ENCODE measurements around the gene IGF1R. TPM values are rescaled to one million over a fixed set of nuclear protein-coding genes. Genes with fewer than 3 reads are reported as not detected.

IGF1R gene
- total RNA-seq, 2 donors from 2014 or later = 35.0 to 37.0 TPM

DNA sequence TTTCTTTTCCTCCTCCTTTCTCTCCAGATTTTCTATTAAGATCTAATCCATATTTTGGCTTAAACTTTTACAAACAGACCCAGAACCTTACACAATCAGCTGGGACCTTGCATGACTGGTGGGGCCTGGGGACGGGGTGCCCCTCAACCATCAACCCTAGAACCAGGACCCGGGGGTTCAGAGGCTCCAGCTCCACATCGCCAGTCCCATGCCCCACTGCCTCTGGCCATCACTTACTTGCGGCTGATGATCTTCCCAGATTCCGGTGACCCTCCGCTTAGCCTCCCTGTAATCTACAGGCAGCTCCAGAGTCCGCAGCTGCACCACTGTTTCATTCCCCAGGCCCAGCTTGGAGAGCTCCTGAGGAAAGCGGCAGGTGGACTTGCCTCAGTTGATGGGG lies 322.5 kb downstream of the IGF1R start:
- Histone ChIP-seq H3K36me3 (no peaks in the 10 kb centered on the region), H3K27me3 (no peaks in the 10 kb centered on the region), H3K9ac (ENCODE audit: low read depth in 2 of 2, low read length in 2 of 2) (no peak overlapping the region), H3K4me1 (no peaks in the 10 kb centered on the region), H3K27ac (no peak overlapping the region), H3K9me3 (no peaks in the 10 kb centered on the region), H3K4me3 (no peak overlapping the region)
- no peak for DNase-seq
- intact Hi-C loops (cut with DNase I) = no loop called here
- TF ChIP-seq, protein P1, sequence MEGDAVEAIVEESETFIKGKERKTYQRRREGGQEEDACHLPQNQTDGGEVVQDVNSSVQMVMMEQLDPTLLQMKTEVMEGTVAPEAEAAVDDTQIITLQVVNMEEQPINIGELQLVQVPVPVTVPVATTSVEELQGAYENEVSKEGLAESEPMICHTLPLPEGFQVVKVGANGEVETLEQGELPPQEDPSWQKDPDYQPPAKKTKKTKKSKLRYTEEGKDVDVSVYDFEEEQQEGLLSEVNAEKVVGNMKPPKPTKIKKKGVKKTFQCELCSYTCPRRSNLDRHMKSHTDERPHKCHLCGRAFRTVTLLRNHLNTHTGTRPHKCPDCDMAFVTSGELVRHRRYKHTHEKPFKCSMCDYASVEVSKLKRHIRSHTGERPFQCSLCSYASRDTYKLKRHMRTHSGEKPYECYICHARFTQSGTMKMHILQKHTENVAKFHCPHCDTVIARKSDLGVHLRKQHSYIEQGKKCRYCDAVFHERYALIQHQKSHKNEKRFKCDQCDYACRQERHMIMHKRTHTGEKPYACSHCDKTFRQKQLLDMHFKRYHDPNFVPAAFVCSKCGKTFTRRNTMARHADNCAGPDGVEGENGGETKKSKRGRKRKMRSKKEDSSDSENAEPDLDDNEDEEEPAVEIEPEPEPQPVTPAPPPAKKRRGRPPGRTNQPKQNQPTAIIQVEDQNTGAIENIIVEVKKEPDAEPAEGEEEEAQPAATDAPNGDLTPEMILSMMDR (IDR thresholded peaks at IDR 0.05) = no peak

DNA sequence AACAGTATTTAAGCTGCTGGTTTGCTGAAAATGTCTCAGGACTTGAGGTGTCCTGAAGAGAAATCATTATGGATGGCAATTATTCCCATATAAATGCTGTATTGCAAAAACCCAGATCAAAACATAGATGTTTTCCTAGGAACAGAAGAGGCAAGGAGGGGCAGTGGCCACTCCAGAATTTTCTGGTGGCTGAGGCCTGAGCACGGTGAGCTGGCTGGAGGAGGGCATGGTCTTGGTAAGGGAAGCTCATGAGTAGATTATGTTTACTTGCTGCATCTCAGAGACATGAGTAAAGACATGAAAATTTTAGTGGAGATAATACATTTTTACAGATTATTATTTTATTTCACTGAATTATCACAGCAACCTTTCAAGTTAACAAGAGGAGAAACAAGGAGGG lies 328.2 kb downstream of the IGF1R start:
- Histone ChIP-seq H3K4me1 (no peaks in the 10 kb centered on the region), H3K9me3 (no peaks in the 10 kb centered on the region), H3K27me3 (no peaks in the 10 kb centered on the region), H3K36me3 (no peaks in the 10 kb centered on the region), H3K9ac (ENCODE audit: low read depth in 2 of 2, low read length in 2 of 2) (no peak overlapping the region), H3K4me3 (no peak overlapping the region), H3K27ac (no peak overlapping the region)
- TF ChIP-seq, protein P1 (IDR thresholded peaks at IDR 0.05) = no peak
- intact Hi-C loops (cut with DNase I) = no loop called here
- DNase-seq = no peak

DNA sequence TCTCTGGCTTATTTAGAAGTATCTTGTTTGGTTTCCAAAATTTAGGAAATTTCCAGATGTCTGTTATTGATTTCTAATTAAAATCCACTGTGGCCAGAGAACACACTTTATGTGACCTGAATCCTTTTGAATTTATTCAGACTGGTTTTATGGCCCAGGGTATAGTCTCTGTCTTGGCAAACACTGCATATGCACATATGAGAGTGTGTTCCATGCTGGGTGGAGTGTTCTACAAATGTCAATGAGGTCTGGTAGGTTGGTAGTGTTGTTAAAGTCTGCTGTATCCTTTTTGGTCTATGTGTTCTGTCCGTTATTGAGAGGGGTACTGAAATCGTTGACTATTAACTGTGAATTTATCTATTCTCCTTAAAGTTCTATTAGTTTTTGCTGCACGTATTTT lies 329.1 kb downstream of the IGF1R start:
- DNase-seq = no peak
- Histone ChIP-seq H3K9ac (ENCODE audit: low read depth in 2 of 2, low read length in 2 of 2) (no peak overlapping the region), H3K4me3 (no peak overlapping the region), H3K27ac (no peak overlapping the region), H3K27me3 (no peaks in the 10 kb centered on the region), H3K9me3 (no peaks in the 10 kb centered on the region), H3K4me1 (no peaks in the 10 kb centered on the region), H3K36me3 (no peaks in the 10 kb centered on the region)
- TF ChIP-seq, protein P1 (IDR thresholded peaks at IDR 0.05) = no peak
- intact Hi-C loops (cut with DNase I) = no loop called here

DNA sequence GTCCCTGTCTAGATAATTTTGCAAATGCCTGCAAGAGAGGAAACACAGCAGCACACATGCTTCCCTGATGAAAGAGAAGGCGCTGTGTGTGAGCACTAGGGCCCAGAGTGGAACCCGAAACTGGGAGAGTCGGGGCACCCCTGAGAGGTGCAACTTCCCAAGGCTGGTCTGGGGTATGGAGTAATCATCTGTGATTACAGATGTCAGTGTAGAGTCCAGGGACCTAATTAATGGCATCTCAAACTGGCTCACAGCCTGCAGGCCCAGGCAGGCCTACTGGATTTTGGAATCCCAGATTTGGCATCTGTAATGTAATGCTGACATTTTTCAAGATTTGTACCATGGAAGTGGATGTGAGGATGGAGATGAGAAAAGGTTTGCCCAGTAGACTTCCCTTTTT lies 329.8 kb downstream of the IGF1R start:
- no peaks in the 10 kb centered on the region for H3K27me3 ChIP-seq
- H3K9me3 ChIP-seq = no peaks in the 10 kb centered on the region
- H3K4me1 ChIP-seq = peaks cover under 1% of the 10 kb centered on the region
- H3K27ac ChIP-seq = no peak overlapping the region
- no peak overlapping the region for H3K9ac ChIP-seq (ENCODE audit: low read depth in 2 of 2, low read length in 2 of 2)
- intact Hi-C loops (cut with DNase I) = no loop called here
- TF ChIP-seq, protein P1 (IDR thresholded peaks at IDR 0.05) = no peak
- DNase-seq = no peak
- H3K36me3 ChIP-seq = no peaks in the 10 kb centered on the region
- no peak overlapping the region for H3K4me3 ChIP-seq

DNA sequence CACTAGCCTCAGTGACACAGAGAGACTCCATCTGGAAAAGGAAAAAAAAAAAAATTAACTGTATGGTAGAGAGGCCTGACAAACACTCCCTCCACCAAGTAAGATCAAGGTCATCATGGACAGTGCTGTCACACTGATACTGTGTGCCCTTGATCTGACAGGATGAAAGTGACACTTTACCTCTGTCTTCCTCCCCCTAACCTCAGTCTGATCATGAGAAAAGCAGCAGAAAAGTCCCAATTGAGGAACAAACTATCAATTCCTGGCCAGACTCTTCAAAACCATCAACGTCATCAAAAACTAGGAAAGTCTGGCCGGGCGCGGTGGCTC lies 332.5 kb downstream of the IGF1R start:
- intact Hi-C loops (cut with DNase I) = no loop called here
- no peak overlapping the region for H3K27ac ChIP-seq
- no peaks in the 10 kb centered on the region for H3K36me3 ChIP-seq
- no peaks in the 10 kb centered on the region for H3K27me3 ChIP-seq
- H3K9me3 ChIP-seq = no peaks in the 10 kb centered on the region
- no peak overlapping the region for H3K4me3 ChIP-seq
- DNase-seq = no peak
- no peak overlapping the region for H3K9ac ChIP-seq (ENCODE audit: low read depth in 2 of 2, low read length in 2 of 2)
- TF ChIP-seq, protein P1 (IDR thresholded peaks at IDR 0.05) = no peak
- H3K4me1 ChIP-seq = peaks cover 3% of the 10 kb centered on the region

Measured in colonic mucosa (tissue), 4 donors.